Measurements from ENCODE around the gene CD9. TPM values are rescaled to one million over a fixed set of nuclear protein-coding genes. Genes with fewer than 3 reads are reported as not detected.

Gene CD9
- total RNA-seq, 1 donor from 2014 or later = 35.6 TPM

- DNase-seq = peak; percentile 97
- intact Hi-C loops (cut with micrococcal nuclease) = loop anchor here (1.0 to 2.0 kb wide), 3 partner anchors 48 to 215 kb away; no protein-coding TSS in a partner anchor
- Mint-ChIP-seq H3K4me1 (peaks cover 17% of the 10 kb centered on the region), H3K27ac (peak overlapping the region; percentile 89), H3K4me3 (peak overlapping the region; percentile 87), H3K27me3 (peaks cover 41% of the 10 kb centered on the region), H3K9me3 (no peaks in the 10 kb centered on the region), H3K36me3 (ENCODE audit: low read depth) (no peaks in the 10 kb centered on the region)
Measured at GRCh38 chr12:6278439-6279255, 78.4 kb downstream of the CD9 start.

- H3K9me3 Mint-ChIP-seq = no peaks in the 10 kb centered on the region
- DNase-seq = no peak
- no peak overlapping the region for H3K27ac Mint-ChIP-seq
- peak overlapping the region; percentile 53 for H3K4me3 Mint-ChIP-seq
- H3K4me1 Mint-ChIP-seq = peaks cover 14% of the 10 kb centered on the region
- intact Hi-C loops (cut with micrococcal nuclease) = loop anchor here (2.0 kb wide), 1 partner anchor 48 kb away; no protein-coding TSS in a partner anchor
- H3K27me3 Mint-ChIP-seq = peaks cover 41% of the 10 kb centered on the region
- H3K36me3 Mint-ChIP-seq (ENCODE audit: low read depth) = no peaks in the 10 kb centered on the region
Measured at GRCh38 chr12:6279256-6279628, 79.0 kb downstream of the CD9 start.

DNA sequence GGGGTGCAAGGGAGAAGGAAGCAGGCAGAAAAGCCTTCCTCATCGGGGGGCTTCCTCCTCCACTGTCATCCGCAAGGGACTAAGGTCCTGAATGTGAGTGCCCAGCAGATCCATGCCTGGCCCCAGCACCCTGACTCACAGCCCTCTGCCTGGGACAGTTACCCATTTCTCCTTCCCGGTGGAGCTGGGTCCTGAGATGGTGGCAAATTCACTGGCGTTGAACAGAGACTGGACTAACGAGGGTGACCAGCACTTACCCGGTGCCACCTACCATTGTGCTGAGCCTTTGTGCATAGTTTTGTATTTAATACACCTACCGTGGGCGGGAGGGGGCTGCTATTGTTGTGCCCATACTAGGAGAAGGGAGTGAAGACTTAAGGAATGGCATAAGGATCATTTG is 79.4 kb downstream of the CD9 start:
- no peak overlapping the region for H3K27ac Mint-ChIP-seq
- peaks cover 41% of the 10 kb centered on the region for H3K27me3 Mint-ChIP-seq
- intact Hi-C loops (cut with micrococcal nuclease) = loop anchor here (2.0 kb wide), 1 partner anchor 49 kb away; no protein-coding TSS in a partner anchor
- H3K9me3 Mint-ChIP-seq = no peaks in the 10 kb centered on the region
- no peaks in the 10 kb centered on the region for H3K36me3 Mint-ChIP-seq (ENCODE audit: low read depth)
- DNase-seq = no peak
- no peak overlapping the region for H3K4me3 Mint-ChIP-seq
- peaks cover 12% of the 10 kb centered on the region for H3K4me1 Mint-ChIP-seq

DNA sequence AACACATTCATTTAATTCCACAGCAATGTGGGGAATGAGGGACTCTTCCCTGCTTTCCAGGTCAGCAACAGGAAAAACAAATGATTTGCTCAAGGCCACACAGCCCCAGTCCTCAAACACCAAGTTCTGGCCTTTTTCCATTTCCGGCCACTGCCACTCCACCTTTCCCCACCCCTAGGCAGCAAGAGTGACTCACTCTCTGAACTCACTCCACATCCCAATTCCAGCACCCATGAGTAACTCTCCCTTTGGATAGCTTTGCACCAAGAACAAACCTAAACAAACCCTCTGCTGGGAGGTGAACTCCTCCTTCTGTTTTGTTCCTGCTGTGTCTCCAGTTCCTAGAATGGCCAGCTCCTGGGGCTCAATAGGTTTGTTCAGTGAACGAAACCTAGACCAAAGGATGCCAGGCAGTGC is 79.9 kb downstream of the CD9 start:
- H3K9me3 Mint-ChIP-seq = no peaks in the 10 kb centered on the region
- intact Hi-C loops (cut with micrococcal nuclease) = no loop called here
- H3K4me1 Mint-ChIP-seq = peaks cover 12% of the 10 kb centered on the region

GRCh38 chr12:6280672-6281071 is 80.5 kb downstream of the CD9 start:
- Mint-ChIP-seq H3K4me3 (no peak overlapping the region), H3K36me3 (ENCODE audit: low read depth) (no peaks in the 10 kb centered on the region), H3K4me1 (peaks cover 12% of the 10 kb centered on the region), H3K9me3 (no peaks in the 10 kb centered on the region), H3K27me3 (peaks cover 35% of the 10 kb centered on the region), H3K27ac (no peak overlapping the region)
- no peak for DNase-seq
- intact Hi-C loops (cut with micrococcal nuclease) = no loop called here

More for the DNA sequence above, 79.9 kb downstream of the CD9 start:
- Mint-ChIP-seq H3K36me3 (ENCODE audit: low read depth) (no peaks in the 10 kb centered on the region), H3K4me3 (no peak overlapping the region), H3K27me3 (peaks cover 37% of the 10 kb centered on the region), H3K27ac (no peak overlapping the region)
- no peak for DNase-seq

DNA sequence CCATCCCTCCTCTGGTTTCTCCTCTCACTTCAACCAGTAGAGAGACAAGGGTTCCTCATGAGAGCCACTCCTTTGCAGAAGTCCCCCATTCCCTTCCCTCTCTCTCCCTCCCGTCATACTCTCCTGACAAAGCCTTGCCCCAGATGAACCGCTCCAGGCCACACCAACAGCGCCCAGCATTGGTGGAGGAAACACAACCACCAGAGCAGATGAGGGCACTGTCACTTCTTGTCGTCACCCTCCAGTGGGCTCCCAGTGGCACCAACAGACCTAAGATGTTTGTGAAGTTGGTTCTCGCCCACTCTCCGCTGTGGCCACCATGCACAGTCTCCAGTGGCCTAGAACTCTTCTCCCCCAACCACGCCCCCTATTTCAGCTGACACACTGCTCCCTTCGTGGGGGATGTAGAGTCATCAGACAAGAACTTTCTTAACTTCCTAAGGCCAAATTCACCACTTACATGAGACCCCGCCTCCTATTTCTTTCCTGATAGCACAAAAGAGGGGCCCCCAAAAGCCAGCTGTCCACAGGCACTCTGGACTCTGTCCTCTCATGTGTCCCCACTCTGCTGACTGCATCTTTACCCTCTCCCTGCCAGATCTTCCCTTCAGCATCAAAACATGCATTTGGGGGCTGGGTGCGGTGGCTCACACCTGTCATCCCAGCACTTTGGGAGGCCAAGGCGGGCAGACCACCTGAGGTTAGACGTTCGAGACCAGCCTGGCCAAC is 81.0 kb downstream of the CD9 start:
- H3K9me3 Mint-ChIP-seq = no peaks in the 10 kb centered on the region
- no peak overlapping the region for H3K4me3 Mint-ChIP-seq
- DNase-seq = no peak
- no peak overlapping the region for H3K27ac Mint-ChIP-seq
- H3K4me1 Mint-ChIP-seq = peaks cover 12% of the 10 kb centered on the region
- no peaks in the 10 kb centered on the region for H3K36me3 Mint-ChIP-seq (ENCODE audit: low read depth)
- intact Hi-C loops (cut with micrococcal nuclease) = no loop called here
- H3K27me3 Mint-ChIP-seq = peaks cover 37% of the 10 kb centered on the region

GRCh38 chr12:6282453-6282840 is 82.2 kb downstream of the CD9 start:
- intact Hi-C loops (cut with micrococcal nuclease) = no loop called here
- no peak overlapping the region for H3K27ac Mint-ChIP-seq
- H3K4me3 Mint-ChIP-seq = no peak overlapping the region
- DNase-seq = no peak
- H3K9me3 Mint-ChIP-seq = no peaks in the 10 kb centered on the region
- peaks cover 28% of the 10 kb centered on the region for H3K27me3 Mint-ChIP-seq
- no peaks in the 10 kb centered on the region for H3K36me3 Mint-ChIP-seq (ENCODE audit: low read depth)
- peaks cover 9% of the 10 kb centered on the region for H3K4me1 Mint-ChIP-seq

- no peak for DNase-seq
- intact Hi-C loops (cut with micrococcal nuclease) = no loop called here
- Mint-ChIP-seq H3K27ac (no peak overlapping the region), H3K27me3 (peaks cover 27% of the 10 kb centered on the region), H3K4me1 (peaks cover 3% of the 10 kb centered on the region), H3K4me3 (no peak overlapping the region), H3K9me3 (no peaks in the 10 kb centered on the region), H3K36me3 (ENCODE audit: low read depth) (no peaks in the 10 kb centered on the region)
Measured at GRCh38 chr12:6284273-6284672, 84.1 kb downstream of the CD9 start.

GRCh38 chr12:6285063-6285477 is 84.9 kb downstream of the CD9 start:
- intact Hi-C loops (cut with micrococcal nuclease) = loop anchor here (1.0 kb wide), 3 partner anchors 90 to 297 kb away; no protein-coding TSS in a partner anchor
- H3K9me3 Mint-ChIP-seq = no peaks in the 10 kb centered on the region
- peaks cover 19% of the 10 kb centered on the region for H3K27me3 Mint-ChIP-seq
- H3K27ac Mint-ChIP-seq = peak overlapping the region; percentile 21
- no peak overlapping the region for H3K4me3 Mint-ChIP-seq
- H3K4me1 Mint-ChIP-seq = peaks cover under 1% of the 10 kb centered on the region
- DNase-seq = peak; percentile 89
- H3K36me3 Mint-ChIP-seq (ENCODE audit: low read depth) = no peaks in the 10 kb centered on the region

GRCh38 chr12:6285532-6286306 is 85.5 kb downstream of the CD9 start:
- no peak for DNase-seq
- Mint-ChIP-seq H3K4me1 (no peaks in the 10 kb centered on the region), H3K9me3 (no peaks in the 10 kb centered on the region), H3K36me3 (ENCODE audit: low read depth) (no peaks in the 10 kb centered on the region), H3K27me3 (peaks cover 16% of the 10 kb centered on the region), H3K27ac (no peak overlapping the region), H3K4me3 (no peak overlapping the region)
- intact Hi-C loops (cut with micrococcal nuclease) = loop anchor here (1.0 kb wide), 3 partner anchors 90 to 297 kb away; no protein-coding TSS in a partner anchor

Other genes starting within 250 kb of the CD9 start
- gene VWF, start 75.7 kb upstream of the CD9 start, total RNA-seq = 0.09 TPM in 1 of 2 replicates, not detected in the other
- not detected in 2 replicates for gene PLEKHG6, start 110.3 kb downstream of the CD9 start, total RNA-seq
- 52.7 and 54.4 TPM in 2 replicates for gene TNFRSF1A, start 141.7 kb downstream of the CD9 start, total RNA-seq
- not detected in 2 replicates for gene SCNN1A, start 175.2 kb downstream of the CD9 start, total RNA-seq
- gene LTBR, start 183.8 kb downstream of the CD9 start, total RNA-seq = 1.7 and 2.1 TPM in 2 replicates
- 74.0 and 77.7 TPM in 2 replicates for gene CD27, start 244.6 kb downstream of the CD9 start, total RNA-seq

All from activated CD4-positive, alpha-beta T cell treated with anti-CD3 and anti-CD28 coated beads, Interleukin-2, amount 10 ng/mL, durations not matched to agents 24 days and 14 days (primary cell).